ENCODE measurements around the gene NAV2. TPM values are rescaled to one million over a fixed set of nuclear protein-coding genes. Genes with fewer than 3 reads are reported as not detected.

Gene NAV2
- polyA plus RNA-seq, 3 donors = not detected

- no peak overlapping the region for H3K27ac Mint-ChIP-seq
- no peak overlapping the region for H2AFZ ChIP-seq (ENCODE audit: insufficient read depth, low read depth, low read length, poor library complexity, severe bottlenecking)
- no peak overlapping the region for H3K4me2 ChIP-seq (replicated peaks; ENCODE audit: extremely low read depth, low read length, poor library complexity, severe bottlenecking)
- H3K4me3 ChIP-seq (replicated peaks in 1 of 3; ENCODE audit: low read depth in 2 of 3, low read length in 3 of 3) = no peak overlapping the region
- intact Hi-C loops (cut with micrococcal nuclease) = no loop called here
- WGBS (ENCODE audit: insufficient coverage) = 97% methylated on average over 7 of the region's 12 CpGs
- no peak for TF ChIP-seq CTCF (IDR thresholded peaks at IDR 0.05)
- no peaks in the 10 kb centered on the region for H3K4me1 ChIP-seq (ENCODE audit: control insufficient read depth in 1 of 2, insufficient read depth in 2 of 2, low read length in 2 of 2)
- H3K27me3 Mint-ChIP-seq (ENCODE audit: low read depth in 3 of 3) = peaks cover 0 to 2% (median 0%) of the 10 kb centered on the region in 3 donors
- H3K9ac ChIP-seq (ENCODE audit: insufficient read depth, low read length, poor library complexity, severe bottlenecking) = no peak overlapping the region
- H3K36me3 ChIP-seq (replicated peaks in 1 of 2; ENCODE audit: control insufficient read depth in 1 of 2, insufficient read depth in 2 of 2, low read length in 2 of 2) = no peaks in the 10 kb centered on the region
- DNase-seq = no peak
- H3K36me3 Mint-ChIP-seq = no peaks in the 10 kb centered on the region
- no peak overlapping the region for H3K27ac ChIP-seq (ENCODE audit: low read depth in 1 of 2, low read length in 2 of 2)
- H3K79me2 ChIP-seq (ENCODE audit: insufficient read depth, low read length) = no peaks in the 10 kb centered on the region
- no peaks in the 10 kb centered on the region for H4K20me1 ChIP-seq (ENCODE audit: insufficient read depth, low read length)
- H3K9me3 ChIP-seq (replicated peaks in 1 of 2; ENCODE audit: control insufficient read depth in 1 of 2, insufficient read depth in 1 of 2, low read length in 2 of 2) = peaks cover 0 to 7% of the 10 kb centered on the region in 2 donors
- H3K4me1 Mint-ChIP-seq = no peaks in the 10 kb centered on the region
- peaks cover 3 to 8% (median 5%) of the 10 kb centered on the region in 7 donors for H3K9me3 Mint-ChIP-seq
- no peaks in the 10 kb centered on the region for H3K27me3 ChIP-seq (ENCODE audit: control insufficient read depth in 2 of 2, insufficient read depth in 2 of 2, low read length in 2 of 2)
- no peak overlapping the region for H3K4me3 Mint-ChIP-seq
These were observed 119.6 kb downstream of the NAV2 start for GRCh38 chr11:19832086-19832750.

- H3K36me3 Mint-ChIP-seq = no peaks in the 10 kb centered on the region
- intact Hi-C loops (cut with micrococcal nuclease) = no loop called here
- Histone ChIP-seq H3K27ac (ENCODE audit: low read depth in 1 of 2, low read length in 2 of 2) (no peak overlapping the region), H3K36me3 (replicated peaks in 1 of 2; ENCODE audit: control insufficient read depth in 1 of 2, insufficient read depth in 2 of 2, low read length in 2 of 2) (no peaks in the 10 kb centered on the region), H3K9me3 (replicated peaks in 1 of 2; ENCODE audit: control insufficient read depth in 1 of 2, insufficient read depth in 1 of 2, low read length in 2 of 2) (peaks cover 0 to 7% of the 10 kb centered on the region in 2 donors), H2AFZ (ENCODE audit: insufficient read depth, low read depth, low read length, poor library complexity, severe bottlenecking) (no peak overlapping the region), H3K4me3 (replicated peaks in 1 of 3; ENCODE audit: low read depth in 2 of 3, low read length in 3 of 3) (no peak overlapping the region), H3K4me1 (ENCODE audit: control insufficient read depth in 1 of 2, insufficient read depth in 2 of 2, low read length in 2 of 2) (no peaks in the 10 kb centered on the region), H3K4me2 (replicated peaks; ENCODE audit: extremely low read depth, low read length, poor library complexity, severe bottlenecking) (no peak overlapping the region), H4K20me1 (ENCODE audit: insufficient read depth, low read length) (no peaks in the 10 kb centered on the region), H3K9ac (ENCODE audit: insufficient read depth, low read length, poor library complexity, severe bottlenecking) (no peak overlapping the region), H3K27me3 (ENCODE audit: control insufficient read depth in 2 of 2, insufficient read depth in 2 of 2, low read length in 2 of 2) (no peaks in the 10 kb centered on the region), H3K79me2 (ENCODE audit: insufficient read depth, low read length) (no peaks in the 10 kb centered on the region)
- peaks cover 0 to 2% (median 0%) of the 10 kb centered on the region in 3 donors for H3K27me3 Mint-ChIP-seq (ENCODE audit: low read depth in 3 of 3)
- H3K9me3 Mint-ChIP-seq = peaks cover 3 to 8% (median 4%) of the 10 kb centered on the region in 7 donors
- no peak for TF ChIP-seq CTCF (IDR thresholded peaks at IDR 0.05)
- H3K4me3 Mint-ChIP-seq = no peak overlapping the region
- H3K4me1 Mint-ChIP-seq = no peaks in the 10 kb centered on the region
- no peak overlapping the region for H3K27ac Mint-ChIP-seq
- 92% methylated on average over 3 of the region's 3 CpGs for whole genome bisulfite sequencing (ENCODE audit: insufficient coverage)
- no peak for DNase-seq
These were observed 120.3 kb downstream of the NAV2 start for GRCh38 chr11:19832901-19833300.

Measured in CD14-positive monocyte (primary cell).